NT2/D1 (cell line): ENCODE results near the gene IRAK3.

Experiments used
- SUZ12 ChIP-seq: IDR thresholded peaks from 2 replicates; pipeline ENCODE4 v1.6.1; 2011; ENCODE audit not compliant: insufficient read length, insufficient read depth; ENCODE audit errors: extremely low read depth
- YY1 ChIP-seq: IDR thresholded peaks from 2 replicates; pipeline ENCODE4 v1.6.1; 2011; ENCODE audit not compliant: insufficient read length, insufficient read depth

DNA sequence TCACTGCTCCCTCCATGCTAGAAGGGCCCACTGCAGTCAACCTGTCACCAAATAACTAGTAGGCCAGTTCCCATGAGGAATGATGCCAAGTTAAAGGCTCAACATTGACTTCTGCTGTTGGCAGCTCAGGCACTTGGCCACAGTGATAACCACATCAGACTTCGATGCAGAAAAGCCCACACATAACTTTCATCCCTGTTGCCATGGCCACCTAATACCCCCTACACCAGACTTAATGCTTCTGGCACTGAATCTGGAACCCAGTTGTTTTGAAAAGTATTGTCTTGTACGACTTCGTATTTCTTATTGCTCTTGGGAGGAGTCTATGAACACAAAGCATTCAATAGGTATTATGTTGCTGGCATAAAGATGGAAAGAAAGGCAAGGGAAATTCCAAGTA, 69.0 kb downstream of the IRAK3 start:
- TF ChIP-seq SUZ12 (no peak), YY1 (no peak)
